Esophagus squamous epithelium (tissue), 4 donors: ENCODE measurements around the gene FAM185A.

Source experiments
- POLR2A ChIP-seq, 4 donors: fragments of 450-650 bp; IDR thresholded peaks; one replicate each; pipeline ENCODE4 v1.6.1; 2017; ENCODE audit warnings: antibody characterized with exemption in 4 of 4, mild to moderate bottlenecking in 4 of 4, moderate library complexity in 3 of 4
- TF ChIP-seq, protein P1 (sequence below), 6 experiments: fragments of 450-650 bp in 4 of 6; fragments of 200-600 bp in 2 of 6; sonication (generic) in 2 of 6; IDR thresholded peaks; one replicate each; pipeline ENCODE4 v1.5.1; 2016 to 2019; ENCODE audit warnings: antibody characterized with exemption in 6 of 6, mild to moderate bottlenecking in 4 of 6, moderate library complexity in 4 of 6

DNA sequence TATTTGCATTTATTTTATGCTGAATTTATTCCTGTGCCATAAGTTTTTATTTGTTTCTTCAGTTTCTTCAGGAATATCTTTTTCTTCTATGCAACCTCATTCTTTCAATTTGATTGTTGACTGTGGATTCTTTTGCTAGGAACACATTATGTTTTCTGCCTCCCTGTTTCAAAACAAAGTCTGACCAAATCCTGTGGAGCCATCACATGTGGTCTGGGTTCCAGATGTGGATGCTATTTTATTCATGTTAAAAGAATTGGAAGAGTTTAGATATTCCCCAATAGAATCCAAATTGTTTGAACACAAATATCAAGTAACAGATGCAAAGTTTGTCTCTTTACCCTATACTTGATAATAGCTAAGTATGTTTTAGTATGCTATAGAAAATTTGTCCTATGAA is 107.2 kb downstream of the FAM185A start:
- TF ChIP-seq, protein P1, sequence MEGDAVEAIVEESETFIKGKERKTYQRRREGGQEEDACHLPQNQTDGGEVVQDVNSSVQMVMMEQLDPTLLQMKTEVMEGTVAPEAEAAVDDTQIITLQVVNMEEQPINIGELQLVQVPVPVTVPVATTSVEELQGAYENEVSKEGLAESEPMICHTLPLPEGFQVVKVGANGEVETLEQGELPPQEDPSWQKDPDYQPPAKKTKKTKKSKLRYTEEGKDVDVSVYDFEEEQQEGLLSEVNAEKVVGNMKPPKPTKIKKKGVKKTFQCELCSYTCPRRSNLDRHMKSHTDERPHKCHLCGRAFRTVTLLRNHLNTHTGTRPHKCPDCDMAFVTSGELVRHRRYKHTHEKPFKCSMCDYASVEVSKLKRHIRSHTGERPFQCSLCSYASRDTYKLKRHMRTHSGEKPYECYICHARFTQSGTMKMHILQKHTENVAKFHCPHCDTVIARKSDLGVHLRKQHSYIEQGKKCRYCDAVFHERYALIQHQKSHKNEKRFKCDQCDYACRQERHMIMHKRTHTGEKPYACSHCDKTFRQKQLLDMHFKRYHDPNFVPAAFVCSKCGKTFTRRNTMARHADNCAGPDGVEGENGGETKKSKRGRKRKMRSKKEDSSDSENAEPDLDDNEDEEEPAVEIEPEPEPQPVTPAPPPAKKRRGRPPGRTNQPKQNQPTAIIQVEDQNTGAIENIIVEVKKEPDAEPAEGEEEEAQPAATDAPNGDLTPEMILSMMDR (IDR thresholded peaks at IDR 0.05), result no peak
- no peak for TF ChIP-seq POLR2A (IDR thresholded peaks at IDR 0.05)
